SH-SY5Y (cell line): ENCODE results near the gene ELK4.

ENCODE experiments used
- GATA2 ChIP-seq: IDR thresholded peaks from 2 replicates; pipeline ENCODE4 v1.6.1; 2011; ENCODE audit warnings: mild to moderate bottlenecking, low read depth, low read length
- GATA3 ChIP-seq: IDR thresholded peaks from 2 replicates; pipeline ENCODE4 v1.6.1; 2011; ENCODE audit warnings: low read depth, mild to moderate bottlenecking, low read length, moderate library complexity

- TF ChIP-seq GATA2 = no peak
- no peak for TF ChIP-seq GATA3
These were observed 29.8 kb upstream of the ELK4 start for GRCh38 chr1:205661429-205662134.
